IPS DF 6.9 (cell line): ENCODE data around the gene SLC16A3.
"Not testable (repeated sequence)": the region's sequence is repeated elsewhere in the genome, so short reads cannot be mapped to it uniquely, and the experiment has no call there.

Experiments
- DNase-seq: peaks from one replicate; pipeline ENCODE4 v3.0.0-alpha.2; 2013; ENCODE audit warnings: low read depth, low spot score
- H3K27ac ChIP-seq: one replicate; pipeline ENCODE4 v1.5.1; 2013; ENCODE audit warnings: low read length, control low read depth
- H3K27me3 ChIP-seq: 2 replicates; pipeline ENCODE4 v1.6.1; 2013; ENCODE audit warnings: mild to moderate bottlenecking, low read length; ENCODE audit not compliant: control insufficient read depth, insufficient read depth
- H3K36me3 ChIP-seq: 2 replicates; pipeline ENCODE4 v1.6.1; 2013; ENCODE audit warnings: low read length; ENCODE audit not compliant: control insufficient read depth, insufficient read depth
- H3K4me1 ChIP-seq: 2 replicates; pipeline ENCODE4 v1.6.1; 2013; ENCODE audit warnings: low read length; ENCODE audit not compliant: control insufficient read depth, insufficient read depth
- H3K4me3 ChIP-seq: 2 replicates; pipeline ENCODE4 v1.5.1; 2013; ENCODE audit warnings: mild to moderate bottlenecking, low read length
- H3K9me3 ChIP-seq: 2 replicates; pipeline ENCODE4 v1.6.1; 2013; ENCODE audit warnings: low read length, inconsistent platforms; ENCODE audit not compliant: control insufficient read depth, insufficient read depth
- WGBS: extraction: QIAGEN DNeasy Blood & Tissue Kit; methylation state at CpG from one replicate; pipeline ENCODE4 v1.1.7; 2013; ENCODE audit warnings: mixed read lengths, missing lambda C conversion rate; ENCODE audit not compliant: insufficient read length, insufficient coverage; 5-methylcytosine and 5-hydroxymethylcytosine counted together

The SLC16A3 gene

DNA sequence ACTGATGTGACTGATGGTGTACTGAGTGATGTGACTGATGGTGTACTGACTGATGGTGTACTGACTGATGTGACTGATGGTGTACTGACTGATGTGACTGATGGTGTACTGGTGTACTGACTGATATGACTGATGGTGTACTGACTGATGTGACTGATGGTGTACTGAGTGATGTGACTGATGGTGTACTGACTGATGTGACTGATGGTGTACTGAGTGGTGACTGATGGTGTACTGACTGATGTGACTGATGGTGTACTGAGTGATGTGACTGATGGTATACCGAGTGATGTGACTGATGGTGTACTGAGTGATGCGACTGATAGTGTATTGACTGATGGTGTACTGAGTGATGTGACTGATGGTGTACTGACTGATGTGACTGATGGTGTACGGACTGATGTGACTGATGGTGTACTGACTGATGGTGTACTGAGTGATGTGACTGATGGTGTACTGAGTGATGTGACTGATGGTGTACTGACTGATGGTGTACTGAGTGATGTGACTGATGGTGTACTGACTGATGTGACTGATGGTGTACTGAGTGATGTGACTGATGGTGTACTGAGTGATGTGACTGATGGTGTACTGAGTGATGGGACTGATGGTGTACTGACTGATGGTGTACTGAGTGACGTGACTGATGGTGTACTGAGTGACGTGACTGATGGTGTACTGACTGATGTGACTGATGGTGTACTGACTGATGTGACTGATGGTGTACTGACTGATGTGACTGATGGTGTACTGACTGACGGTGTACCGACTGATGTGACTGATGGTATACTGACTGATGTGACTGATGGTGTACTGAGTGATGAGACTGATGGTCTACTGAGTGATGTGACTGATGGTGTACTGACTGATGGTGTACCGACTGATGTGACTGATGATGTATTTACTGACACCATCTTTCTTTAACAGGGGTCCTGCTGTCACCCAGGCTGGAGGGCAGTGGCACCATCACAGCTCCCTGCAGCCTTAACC is 31.4 kb downstream of the SLC16A3 start:
- DNase-seq, H3K27ac ChIP-seq, H3K9me3 ChIP-seq, H3K4me3 ChIP-seq, H3K27me3 ChIP-seq, H3K4me1 ChIP-seq: not testable (repeated sequence)
- no CpG with 5 or more reads among the region's 8 CpGs for WGBS
- H3K36me3 ChIP-seq, result peaks cover 49% of the 10 kb centered on the region

DNA sequence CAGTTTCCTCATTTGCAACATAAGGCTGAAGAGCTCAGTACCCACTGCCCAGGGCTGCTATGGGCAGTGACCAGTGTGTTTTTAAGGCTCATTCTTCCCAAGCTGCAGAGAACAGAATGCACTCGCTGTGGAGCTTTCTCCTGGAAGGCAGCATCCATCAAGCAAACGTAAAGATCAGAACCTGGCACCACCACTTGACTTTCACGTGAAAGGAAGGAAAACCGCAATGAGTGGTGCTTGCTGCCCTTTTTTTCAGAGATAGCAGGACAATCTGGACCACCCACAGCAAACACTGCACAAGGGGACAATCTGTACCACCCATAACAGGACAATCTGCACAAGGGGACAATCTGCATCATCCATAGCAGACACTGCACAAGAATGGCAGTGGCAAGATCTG is 33.5 kb downstream of the SLC16A3 start:
- peaks cover 53% of the 10 kb centered on the region for H3K36me3 ChIP-seq
- H3K27me3 ChIP-seq, result no peaks in the 10 kb centered on the region
- H3K27ac ChIP-seq, result no peak overlapping the region
- no peaks in the 10 kb centered on the region for H3K9me3 ChIP-seq
- no peak overlapping the region for H3K4me3 ChIP-seq
- WGBS, result no CpG with 5 or more reads among the region's 4 CpGs
- no peaks in the 10 kb centered on the region for H3K4me1 ChIP-seq
- no peak for DNase-seq

GRCh38 chr17:82263641-82264040 is 34.8 kb downstream of the SLC16A3 start:
- no peaks in the 10 kb centered on the region for H3K4me1 ChIP-seq
- H3K36me3 ChIP-seq, result peaks cover 53% of the 10 kb centered on the region
- WGBS, result no CpG with 5 or more reads among the region's 9 CpGs
- H3K9me3 ChIP-seq, result no peaks in the 10 kb centered on the region
- no peak for DNase-seq
- no peak overlapping the region for H3K27ac ChIP-seq
- H3K4me3 ChIP-seq, result no peak overlapping the region
- no peaks in the 10 kb centered on the region for H3K27me3 ChIP-seq

- Histone ChIP-seq H3K4me3 (no peak overlapping the region), H3K4me1 (no peaks in the 10 kb centered on the region), H3K9me3 (no peaks in the 10 kb centered on the region), H3K27me3 (no peaks in the 10 kb centered on the region), H3K27ac (no peak overlapping the region), H3K36me3 (peaks cover 36% of the 10 kb centered on the region)
- no CpG with 5 or more reads among the region's 10 CpGs for WGBS
- no peak for DNase-seq
These were observed 37.3 kb downstream of the SLC16A3 start for GRCh38 chr17:82266142-82266541.

- WGBS, result no CpG with 5 or more reads among the region's 21 CpGs
- peaks cover 29% of the 10 kb centered on the region for H3K36me3 ChIP-seq
- no peaks in the 10 kb centered on the region for H3K4me1 ChIP-seq
- no peaks in the 10 kb centered on the region for H3K27me3 ChIP-seq
- H3K27ac ChIP-seq, result no peak overlapping the region
- DNase-seq, result no peak
- no peaks in the 10 kb centered on the region for H3K9me3 ChIP-seq
- no peak overlapping the region for H3K4me3 ChIP-seq
These were observed 38.9 kb downstream of the SLC16A3 start for GRCh38 chr17:82267575-82268379.

GRCh38 chr17:82269138-82269881 is 40.5 kb downstream of the SLC16A3 start:
- peaks cover 18% of the 10 kb centered on the region for H3K36me3 ChIP-seq
- DNase-seq, result no peak
- WGBS, result no CpG with 5 or more reads among the region's 10 CpGs
- no peak overlapping the region for H3K27ac ChIP-seq
- H3K4me1 ChIP-seq, result peaks cover 4% of the 10 kb centered on the region; the same call in 1 of the 2 replicates
- H3K27me3 ChIP-seq, result no peaks in the 10 kb centered on the region
- no peak overlapping the region for H3K4me3 ChIP-seq
- no peaks in the 10 kb centered on the region for H3K9me3 ChIP-seq

DNA sequence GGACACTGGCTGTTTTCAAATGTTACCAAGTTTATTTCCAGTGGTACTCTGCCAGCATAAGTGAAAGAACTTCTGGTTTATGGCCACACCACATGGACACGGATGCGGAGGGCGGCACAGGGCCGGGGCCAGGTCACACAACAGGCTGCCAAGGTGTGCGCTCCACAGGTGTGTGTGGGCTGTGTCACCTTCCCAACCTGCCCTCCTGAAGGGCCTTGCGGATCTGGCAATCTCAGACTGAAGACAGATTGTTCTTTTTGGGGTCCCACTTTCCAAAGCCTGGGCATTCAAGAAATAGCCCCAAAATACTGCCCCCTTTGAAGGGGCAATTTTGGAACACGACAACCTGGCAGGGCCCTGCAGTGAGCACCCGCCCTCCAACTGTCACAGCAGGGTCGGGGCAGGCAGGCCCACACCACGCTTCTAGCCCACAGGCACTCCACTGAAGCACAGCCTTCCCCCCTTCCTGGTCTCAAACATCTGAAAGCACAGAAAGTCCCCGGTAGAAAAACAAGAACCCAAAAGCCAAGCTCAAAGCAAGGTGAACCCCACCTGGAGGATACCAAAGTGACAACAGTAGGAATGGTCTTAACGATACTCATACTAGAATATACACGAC is 41.1 kb downstream of the SLC16A3 start:
- H3K4me3 ChIP-seq, result no peak overlapping the region
- no peaks in the 10 kb centered on the region for H3K9me3 ChIP-seq
- no peak overlapping the region for H3K27ac ChIP-seq
- H3K27me3 ChIP-seq, result no peaks in the 10 kb centered on the region
- no peak for DNase-seq
- peaks cover 4% of the 10 kb centered on the region; the same call in 1 of the 2 replicates for H3K4me1 ChIP-seq
- no CpG with 5 or more reads among the region's 13 CpGs for WGBS
- peaks cover 15% of the 10 kb centered on the region for H3K36me3 ChIP-seq

- H3K9me3 ChIP-seq, result no peaks in the 10 kb centered on the region
- DNase-seq, result no peak
- H3K36me3 ChIP-seq, result peaks cover 10% of the 10 kb centered on the region
- no peak overlapping the region for H3K27ac ChIP-seq
- no CpG with 5 or more reads among the region's 12 CpGs for WGBS
- no peak overlapping the region for H3K4me3 ChIP-seq
- H3K27me3 ChIP-seq, result no peaks in the 10 kb centered on the region
- peaks cover 4% of the 10 kb centered on the region; the same call in 1 of the 2 replicates for H3K4me1 ChIP-seq
These were observed 41.8 kb downstream of the SLC16A3 start for GRCh38 chr17:82270651-82271050.

GRCh38 chr17:82271401-82271800 is 42.6 kb downstream of the SLC16A3 start:
- peaks cover 4% of the 10 kb centered on the region; the same call in 1 of the 2 replicates for H3K4me1 ChIP-seq
- no peak for DNase-seq
- H3K27ac ChIP-seq, result no peak overlapping the region
- no CpG with 5 or more reads among the region's 6 CpGs for WGBS
- H3K36me3 ChIP-seq, result peaks cover 6% of the 10 kb centered on the region
- no peak overlapping the region for H3K4me3 ChIP-seq
- H3K9me3 ChIP-seq, result no peaks in the 10 kb centered on the region
- H3K27me3 ChIP-seq, result no peaks in the 10 kb centered on the region
